HepG2 (cell line): ENCODE results near the gene ADAM19.

Experiments used
- ATF5 ChIP-seq: sonication (generic); formaldehyde crosslinking; IDR thresholded peaks from 2 replicates; pipeline ENCODE4 v1.4.0; 2020; ENCODE audit warnings: mild to moderate bottlenecking, low read depth, missing genetic modification reagents
- CTCF ChIP-seq: sonication (generic); formaldehyde crosslinking; IDR thresholded peaks from 2 replicates; pipeline ENCODE4 v1.5.0; 2020; ENCODE audit warnings: mild to moderate bottlenecking, missing genetic modification reagents, moderate library complexity
- TARDBP ChIP-seq: sonication (generic); formaldehyde crosslinking; IDR thresholded peaks from 2 replicates; pipeline ENCODE4 v1.8.0; 2022; ENCODE audit warnings: mild to moderate bottlenecking, missing genetic modification reagents

- TF ChIP-seq TARDBP (CRISPR knock-in tag) (no peak), CTCF (CRISPR knock-in tag) (no peak), ATF5 (CRISPR knock-in tag) (no peak)
Measured at GRCh38 chr5:157518963-157519362, 56.6 kb downstream of the ADAM19 start.
